Common myeloid progenitor, CD34-positive (primary cell): ENCODE results near the gene HOXD8.
A peak's percentile ranks its signal among the peaks of the same experiment; 100 is the strongest.

Experiments used
- CTCF ChIA-PET: fragments of 350-600 bp; sonication (Branson Sonifier 250); formaldehyde crosslinking; loops from one replicate; lab custom pipeline; 2021; ENCODE audit warnings: antibody characterized with exemption; lab: Charles Lee
- POLR2A ChIA-PET: fragments of 350-600 bp; sonication (Branson Sonifier 250); formaldehyde crosslinking; loops from one replicate; lab custom pipeline; 2021; ENCODE audit warnings: antibody characterized with exemption; lab: Charles Lee
- DNase-seq, 3 donors: peaks; one replicate each; pipeline versions ENCODE4 v3.0.0 to v3.0.0-alpha.2; 2013
- H3K27ac ChIP-seq, 2 experiments: 1 replicate in 1 of 2; 2 replicates in 1 of 2; pipeline ENCODE4 v1.7.0; 2013; ENCODE audit warnings: inconsistent platforms in 2 of 2, low read length in 2 of 2, mild to moderate bottlenecking in 2 of 2, low read depth in 1 of 2, moderate library complexity in 1 of 2; ENCODE audit not compliant: severe bottlenecking in 2 of 2, insufficient read depth in 1 of 2, poor library complexity in 1 of 2
- H3K27me3 ChIP-seq, 5 experiments: replicated peaks in 2 of 5; 1 replicate in 3 of 5; 2 replicates in 2 of 5; pipeline versions ENCODE4 v1.6.1 to v1.7.0; 2013; ENCODE audit warnings: low read length in 4 of 5, mild to moderate bottlenecking in 2 of 5, moderate library complexity in 2 of 5, inconsistent platforms in 1 of 5; ENCODE audit not compliant: insufficient read depth in 5 of 5, control insufficient read depth in 4 of 5
- H3K36me3 ChIP-seq, 4 experiments: 1 replicate in 2 of 4; 2 replicates in 2 of 4; pipeline versions ENCODE4 v1.6.1 to v1.7.0; 2013; ENCODE audit warnings: low read length in 3 of 4, control low read depth in 1 of 4, mild to moderate bottlenecking in 1 of 4; ENCODE audit not compliant: control insufficient read depth in 4 of 4, insufficient read depth in 4 of 4
- H3K4me1 ChIP-seq, 4 experiments: 1 replicate in 3 of 4; 2 replicates in 1 of 4; pipeline versions ENCODE4 v1.6.1 to v1.7.1; 2013; ENCODE audit warnings: low read length in 3 of 4, mild to moderate bottlenecking in 3 of 4, control low read depth in 1 of 4, inconsistent platforms in 1 of 4, moderate library complexity in 1 of 4; ENCODE audit not compliant: control insufficient read depth in 4 of 4, insufficient read depth in 4 of 4; ENCODE audit errors: control extremely low read depth in 1 of 4
- H3K4me3 ChIP-seq, 7 experiments: 1 replicate in 4 of 7; 2 replicates in 3 of 7; pipeline versions ENCODE4 v1.5.1 to v1.7.0; 2013; ENCODE audit warnings: mild to moderate bottlenecking in 7 of 7, low read length in 6 of 7, moderate library complexity in 6 of 7, inconsistent platforms in 2 of 7, low read depth in 2 of 7, control low read depth in 1 of 7; ENCODE audit not compliant: insufficient read depth in 4 of 7, control insufficient read depth in 1 of 7; ENCODE audit errors: extremely low read depth in 1 of 7
- H3K9me3 ChIP-seq, 5 experiments: 1 replicate in 4 of 5; 2 replicates in 1 of 5; pipeline versions ENCODE4 v1.6.1 to v1.7.1; 2013; ENCODE audit warnings: low read length in 4 of 5, mild to moderate bottlenecking in 2 of 5, inconsistent platforms in 1 of 5, low read depth in 1 of 5, moderate library complexity in 1 of 5; ENCODE audit not compliant: control insufficient read depth in 4 of 5, insufficient read depth in 2 of 5; ENCODE audit errors: control extremely low read depth in 1 of 5
- WGBS: methylation state at CpG from one replicate; pipeline ENCODE4 v1.1.5; 2013; ENCODE audit not compliant: insufficient coverage; 5-methylcytosine and 5-hydroxymethylcytosine counted together

The HOXD8 gene

GRCh38 chr2:176091329-176092258 lies 37.9 kb upstream of the HOXD8 start:
- no peak overlapping the region for H3K4me3 ChIP-seq
- ChIA-PET POLR2A (interaction anchor here (0.6 kb wide), 1 partner anchor 25 kb away, joined by 3 read pairs; no protein-coding TSS in a partner anchor), CTCF (interaction anchor here (0.9 to 1.4 kb wide), 4 partner anchors 10 to 42 kb away, joined by 3 to 4 read pairs (median 3); no protein-coding TSS in a partner anchor)
- H3K27ac ChIP-seq, result no peak overlapping the region
- peaks cover 0 to 10% (median 0%) of the 10 kb centered on the region in 5 experiments for H3K9me3 ChIP-seq
- no peaks in the 10 kb centered on the region for H3K36me3 ChIP-seq
- DNase-seq, result no peak
- peaks cover 38 to 99% (median 69%) of the 10 kb centered on the region in 5 experiments for H3K27me3 ChIP-seq
- WGBS, result 5% methylated on average over 31 of the region's 31 CpGs
- H3K4me1 ChIP-seq, result peaks cover 3 to 18% (median 11%) of the 10 kb centered on the region in 4 experiments

DNA sequence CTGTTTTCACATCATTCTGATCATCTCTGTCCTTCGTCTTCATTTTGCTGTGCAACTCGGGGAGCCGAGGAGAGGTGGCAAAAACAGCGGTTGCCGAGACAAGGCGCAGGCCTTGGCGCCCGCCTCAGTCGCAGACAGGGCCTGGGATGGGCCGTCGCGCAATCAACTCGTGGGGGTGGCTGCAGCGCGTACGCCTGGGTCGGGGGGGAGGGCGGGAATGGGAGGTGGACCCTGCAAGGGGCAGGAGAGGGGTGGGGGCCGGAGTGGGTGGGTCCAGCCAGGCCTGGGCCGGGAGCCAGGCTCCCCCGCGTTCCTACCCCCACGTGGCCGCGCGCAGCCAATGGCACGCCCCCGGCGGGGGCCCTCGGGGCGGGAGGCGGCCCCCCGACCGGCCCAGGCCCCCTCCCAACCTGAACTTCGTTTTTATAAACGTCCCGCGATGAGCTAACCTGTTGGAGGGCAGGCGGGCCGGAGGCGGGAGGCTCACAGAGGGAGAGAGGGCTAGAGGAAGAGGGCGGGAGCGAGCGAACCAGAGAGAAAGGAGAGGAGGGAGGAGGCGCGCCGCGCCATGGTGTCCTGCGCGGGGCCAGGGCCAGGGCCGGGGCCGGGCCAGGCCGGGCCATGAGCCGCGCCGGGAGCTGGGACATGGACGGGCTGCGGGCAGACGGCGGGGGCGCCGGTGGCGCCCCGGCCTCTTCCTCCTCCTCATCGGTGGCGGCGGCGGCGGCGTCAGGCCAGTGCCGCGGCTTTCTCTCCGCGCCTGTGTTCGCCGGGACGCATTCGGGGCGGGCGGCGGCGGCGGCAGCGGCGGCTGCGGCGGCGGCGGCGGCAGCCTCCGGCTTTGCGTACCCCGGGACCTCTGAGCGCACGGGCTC lies 37.0 kb upstream of the HOXD8 start, which contains the start of gene HOXD13:
Gene HOXD13, plus strand, starts transcription at position 452 of the 875 bp plus-strand sequence. Its CDS starts 170 bp downstream, at position 622.
- no peak for DNase-seq
- ChIA-PET CTCF (interaction anchor here (1.2 to 1.4 kb wide), 2 partner anchors 39 to 41 kb away, joined by 3 to 4 read pairs; no protein-coding TSS in a partner anchor), POLR2A (no interaction called here)
- WGBS, result 1% methylated on average over 41 of the region's 95 CpGs
- H3K27ac ChIP-seq, result no peak within 1 kb of the TSS
- H3K4me1 ChIP-seq, result peaks cover 7 to 27% (median 21%) of the 10 kb centered on the region in 4 experiments
- peak within 1 kb of the TSS in 2 of 7 experiments; percentile 17 to 36 for H3K4me3 ChIP-seq
- peaks cover 0 to 10% (median 0%) of the 10 kb centered on the region in 5 experiments for H3K9me3 ChIP-seq
- H3K36me3 ChIP-seq, result no peaks in the 10 kb centered on the region
- peaks cover 35 to 99% (median 71%) of the 10 kb centered on the region in 5 experiments for H3K27me3 ChIP-seq

GRCh38 chr2:176093145-176093897 lies 36.2 kb upstream of the HOXD8 start:
- H3K36me3 ChIP-seq, result no peaks in the 10 kb centered on the region
- POLR2A ChIA-PET, result no interaction called here

GRCh38 chr2:176093898-176094249 lies 35.6 kb upstream of the HOXD8 start:
- no peak overlapping the region for H3K27ac ChIP-seq
- H3K4me1 ChIP-seq, result peaks cover 7 to 23% (median 18%) of the 10 kb centered on the region in 4 experiments
- DNase-seq, result no peak
- peaks cover 0 to 10% (median 0%) of the 10 kb centered on the region in 5 experiments for H3K9me3 ChIP-seq
- 21% methylated on average over 2 of the region's 8 CpGs for WGBS
- peaks cover 29 to 99% (median 71%) of the 10 kb centered on the region in 5 experiments for H3K27me3 ChIP-seq
- POLR2A ChIA-PET, result no interaction called here
- H3K4me3 ChIP-seq, result no peak overlapping the region
- H3K36me3 ChIP-seq, result no peaks in the 10 kb centered on the region
- CTCF ChIA-PET, result interaction anchor here (0.8 to 3.2 kb wide), 6 partner anchors 9 to 68 kb away, joined by 3 to 17 read pairs (median 4); no protein-coding TSS in a partner anchor

More at GRCh38 chr2:176093145-176093897, 36.2 kb upstream of the HOXD8 start:
- CTCF ChIA-PET, result interaction anchor here (1.2 to 3.2 kb wide), 5 partner anchors 8 to 68 kb away, joined by 3 to 17 read pairs (median 4); no protein-coding TSS in a partner anchor
- Histone ChIP-seq H3K4me3 (peak overlapping the region in 2 of 7 experiments; percentile 17 to 36), H3K4me1 (peaks cover 7 to 23% (median 19%) of the 10 kb centered on the region in 4 experiments), H3K27me3 (peaks cover 32 to 99% (median 72%) of the 10 kb centered on the region in 5 experiments), H3K27ac (no peak overlapping the region), H3K9me3 (peaks cover 0 to 10% (median 0%) of the 10 kb centered on the region in 5 experiments)
- peak in 1 of 3 donors; percentile 54 for DNase-seq
- 5% methylated on average over 51 of the region's 53 CpGs for WGBS

GRCh38 chr2:176094349-176094748 lies 35.2 kb upstream of the HOXD8 start:
- Histone ChIP-seq H3K9me3 (peaks cover 0 to 10% (median 0%) of the 10 kb centered on the region in 5 experiments), H3K27me3 (peaks cover 24 to 99% (median 70%) of the 10 kb centered on the region in 5 experiments), H3K36me3 (no peaks in the 10 kb centered on the region), H3K27ac (no peak overlapping the region), H3K4me1 (peaks cover 7 to 23% (median 18%) of the 10 kb centered on the region in 4 experiments), H3K4me3 (no peak overlapping the region)
- CTCF ChIA-PET, result interaction anchor here (0.8 to 4.9 kb wide), 8 partner anchors 9 to 67 kb away, joined by 3 to 27 read pairs (median 5); no protein-coding TSS in a partner anchor
- DNase-seq, result no peak
- WGBS, result 9% methylated on average over 7 of the region's 12 CpGs
- POLR2A ChIA-PET, result no interaction called here

DNA sequence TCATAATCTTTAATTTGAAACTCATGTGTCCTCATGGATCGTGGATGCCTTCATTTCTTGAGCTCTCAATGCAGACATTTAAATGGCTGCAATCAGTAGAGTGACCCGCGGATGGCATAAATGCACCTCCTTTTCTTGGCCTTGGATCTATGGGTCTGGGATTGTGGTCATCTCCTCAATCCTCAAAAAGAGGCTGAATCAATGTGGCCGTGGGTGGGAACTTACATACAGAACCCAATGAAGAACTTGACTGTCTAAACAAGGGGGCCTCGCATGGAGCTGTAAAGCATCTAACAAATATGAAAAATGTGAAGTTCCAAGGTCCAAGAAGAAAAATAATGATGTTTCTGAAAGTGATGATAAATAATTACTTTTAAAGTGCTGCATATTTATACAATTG lies 34.1 kb upstream of the HOXD8 start:
- POLR2A ChIA-PET, result interaction anchor here (0.8 kb wide), 1 partner anchor 20 kb away, joined by 3 read pairs; no protein-coding TSS in a partner anchor
- Histone ChIP-seq H3K4me3 (no peak overlapping the region), H3K36me3 (no peaks in the 10 kb centered on the region), H3K27ac (no peak overlapping the region), H3K4me1 (peaks cover 7 to 23% (median 19%) of the 10 kb centered on the region in 4 experiments), H3K27me3 (peaks cover 22 to 99% (median 73%) of the 10 kb centered on the region in 5 experiments), H3K9me3 (peaks cover 0 to 10% (median 0%) of the 10 kb centered on the region in 5 experiments)
- no peak for DNase-seq
- CTCF ChIA-PET, result interaction anchor here (0.8 to 4.9 kb wide), 8 partner anchors 7 to 729 kb away, joined by 3 to 27 read pairs (median 6); no protein-coding TSS in a partner anchor
- 15% methylated on average over 3 of the region's 5 CpGs for WGBS
